MG63 (cell line): ENCODE measurements around the gene METTL26. TPM values are rescaled to one million over a fixed set of nuclear protein-coding genes. Genes with fewer than 3 reads are reported as not detected.
A peak's percentile ranks its signal among the peaks of the same experiment; 100 is the strongest.

Experiments
- DNase-seq: peaks from one replicate; pipeline ENCODE4 v3.0.0-alpha.2; 2020
- H3K27me3 ChIP-seq: fragments of 250-450 bp; sonication (Bioruptor Pico); 2 replicates; pipeline ENCODE4 v1.5.1; 2020; ENCODE audit warnings: mild to moderate bottlenecking, moderate library complexity
- H3K36me3 ChIP-seq: fragments of 250-450 bp; sonication (Bioruptor Pico); 2 replicates; pipeline ENCODE4 v1.5.1; 2020; ENCODE audit warnings: mild to moderate bottlenecking, moderate library complexity
- H3K4me3 ChIP-seq: fragments of 250-450 bp; sonication (Bioruptor Pico); 2 replicates; pipeline ENCODE4 v1.5.1; 2020; ENCODE audit warnings: mild to moderate bottlenecking, moderate library complexity
- H3K9me3 ChIP-seq: fragments of 250-450 bp; sonication (Bioruptor Pico); 2 replicates; pipeline ENCODE4 v1.5.1; 2020; ENCODE audit warnings: mild to moderate bottlenecking, moderate library complexity
- total RNA-seq: library from RNA; depleted of rRNA; stranded (reverse); fragments of >200 nt; shearing (Covaris generic); gene quantifications from 2 replicates; pipeline ENCODE4 v1.2.3, GENCODE V29; 2014; ENCODE audit warnings: low replicate concordance

The METTL26 gene
- total RNA-seq, 1 experiment from 2014 or later = 145 TPM

DNA sequence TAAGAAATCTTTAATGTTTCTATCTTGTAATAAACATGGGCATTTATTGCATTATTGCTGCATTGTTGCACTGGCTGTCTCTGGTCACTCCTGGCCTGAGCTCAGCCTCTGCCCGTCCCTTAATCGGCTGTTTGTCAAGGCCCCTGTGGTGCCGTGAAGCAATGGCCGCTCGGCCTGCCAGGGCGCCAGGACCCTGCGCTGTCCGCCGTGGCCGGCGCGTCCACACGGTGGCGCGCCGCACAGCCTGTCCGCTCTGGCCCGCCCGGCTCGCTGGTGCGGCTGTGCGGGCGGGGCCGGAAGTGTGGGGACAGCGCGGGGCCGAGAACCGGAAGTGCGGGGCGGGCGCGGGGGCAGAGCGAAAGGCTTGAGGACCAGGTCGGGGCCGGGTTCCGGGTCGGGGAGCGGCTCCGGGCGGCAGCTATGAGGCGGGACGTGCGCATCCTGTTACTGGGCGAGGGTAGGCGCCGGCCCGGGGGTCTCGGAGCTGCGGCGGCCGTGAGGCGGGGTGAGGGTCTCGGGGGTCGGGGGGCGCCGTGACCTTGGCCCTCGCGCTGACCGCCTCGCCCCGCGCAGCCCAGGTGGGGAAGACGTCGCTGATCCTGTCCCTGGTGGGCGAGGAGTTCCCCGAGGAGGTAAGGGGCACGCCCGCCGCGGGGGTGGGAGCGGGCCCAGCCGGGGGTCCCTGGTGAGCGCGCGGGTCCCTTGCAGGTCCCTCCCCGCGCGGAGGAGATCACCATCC, 31.8 kb upstream of the METTL26 start, which contains the start of gene RHOT2:
Gene RHOT2, plus strand, starts transcription at position 353 of the 739 bp plus-strand sequence. Its CDS starts 68 bp downstream, at position 421.
- peak; percentile 96 for DNase-seq
- H3K4me3 ChIP-seq = peak within 1 kb of the TSS; percentile 96
- H3K27me3 ChIP-seq = no peaks in the 10 kb centered on the region
- H3K36me3 ChIP-seq = peaks cover 55% of the 10 kb centered on the region
- H3K9me3 ChIP-seq = no peaks in the 10 kb centered on the region

DNA sequence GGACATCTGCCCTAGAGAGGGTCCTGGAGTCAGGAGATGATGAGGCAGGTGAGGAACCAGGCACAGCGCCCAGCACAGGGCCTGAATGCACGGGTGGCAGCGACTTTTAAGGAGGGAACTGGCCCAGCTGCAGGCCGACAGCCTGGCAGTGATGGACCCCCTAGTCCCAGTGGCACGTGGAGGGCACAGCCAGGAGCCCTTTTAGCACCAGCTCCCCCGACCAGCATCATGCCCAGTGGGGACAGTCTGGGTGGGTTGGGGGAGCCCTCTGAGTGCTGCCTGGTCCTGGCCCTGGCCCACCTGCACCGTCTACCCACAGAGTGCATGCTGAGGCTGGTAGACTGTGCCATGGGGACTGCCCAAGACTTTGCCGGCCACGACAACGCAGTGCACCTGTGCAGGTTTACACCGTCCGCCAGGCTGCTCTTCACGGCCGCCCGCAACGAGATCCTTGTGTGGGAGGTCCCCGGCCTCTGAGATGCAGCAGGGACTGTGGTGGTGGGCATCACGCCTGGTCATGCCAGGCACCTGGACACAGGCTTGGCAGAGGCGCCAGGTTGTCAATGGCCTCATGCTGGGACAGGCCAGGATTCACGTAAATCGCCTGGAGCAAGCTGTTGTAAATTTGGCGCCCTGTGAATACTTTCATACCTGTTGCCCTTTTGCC, 31.1 kb upstream of the METTL26 start:
- DNase-seq = no peak
- H3K9me3 ChIP-seq = no peaks in the 10 kb centered on the region
- H3K36me3 ChIP-seq = peaks cover 49% of the 10 kb centered on the region
- H3K4me3 ChIP-seq = peak overlapping the region; percentile 96
- no peaks in the 10 kb centered on the region for H3K27me3 ChIP-seq

DNA sequence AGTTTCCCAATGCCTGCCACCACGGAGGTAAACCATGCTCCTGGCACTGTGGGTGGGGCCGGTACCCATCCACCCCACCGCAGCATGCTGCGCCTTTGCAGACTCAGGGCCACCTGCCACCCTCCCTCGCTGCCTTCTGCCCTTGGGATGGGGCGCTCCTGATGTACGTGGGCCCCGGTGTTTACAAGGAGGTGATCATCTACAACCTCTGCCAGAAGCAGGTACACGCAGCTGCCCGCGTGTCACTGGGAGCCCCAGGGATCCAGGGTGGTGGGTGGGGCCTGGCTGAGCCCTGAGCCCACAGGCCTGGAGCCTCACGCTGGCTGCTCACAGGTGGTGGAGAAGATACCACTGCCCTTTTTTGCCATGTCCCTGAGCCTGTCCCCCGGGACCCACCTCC, 30.5 kb upstream of the METTL26 start:
- H3K36me3 ChIP-seq = peaks cover 51% of the 10 kb centered on the region
- H3K27me3 ChIP-seq = no peaks in the 10 kb centered on the region
- H3K4me3 ChIP-seq = no peak overlapping the region
- no peak for DNase-seq
- H3K9me3 ChIP-seq = no peaks in the 10 kb centered on the region

DNA sequence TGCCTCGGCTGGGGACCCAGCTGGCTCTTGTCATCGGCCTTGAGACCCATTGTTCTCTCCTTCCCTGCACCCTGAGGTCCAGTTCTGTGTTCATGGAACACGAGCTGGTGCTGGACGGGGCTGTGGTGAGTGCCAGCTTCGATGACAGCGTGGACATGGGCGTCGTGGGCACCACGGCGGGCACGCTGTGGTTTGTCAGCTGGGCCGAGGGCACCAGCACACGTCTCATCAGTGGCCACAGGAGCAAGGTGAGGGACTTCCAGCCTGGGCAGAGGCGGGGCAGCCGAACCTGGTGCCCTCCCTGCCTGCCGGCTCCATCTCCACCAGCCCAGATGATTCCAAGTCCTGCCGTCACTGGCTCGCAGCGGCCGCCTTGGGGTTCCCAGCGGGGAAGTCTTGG, 26.5 kb upstream of the METTL26 start:
- no peak for DNase-seq
- no peak overlapping the region for H3K4me3 ChIP-seq
- peaks cover 42% of the 10 kb centered on the region for H3K36me3 ChIP-seq
- no peaks in the 10 kb centered on the region for H3K9me3 ChIP-seq
- no peaks in the 10 kb centered on the region for H3K27me3 ChIP-seq

DNA sequence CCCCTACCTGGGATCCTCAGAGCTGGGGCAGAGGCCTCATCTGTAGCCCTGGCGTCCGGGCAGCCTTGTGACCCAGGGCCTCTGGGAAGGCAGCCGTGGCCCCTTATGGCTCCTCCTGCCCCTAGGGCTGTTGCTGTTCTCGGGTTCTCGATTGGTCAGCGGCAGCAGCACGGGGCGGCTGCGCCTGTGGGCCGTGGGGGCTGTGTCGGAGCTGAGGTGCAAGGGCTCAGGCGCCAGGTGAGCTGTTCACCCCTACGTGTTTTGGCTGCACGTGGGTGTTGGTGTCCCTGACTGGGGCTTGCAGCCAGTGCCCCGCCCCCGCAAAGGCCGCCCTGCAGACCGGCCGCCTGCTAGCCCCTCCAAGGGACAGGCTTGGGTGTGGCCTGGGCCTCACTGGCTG, 26.0 kb upstream of the METTL26 start:
- H3K36me3 ChIP-seq = peaks cover 37% of the 10 kb centered on the region
- no peak for DNase-seq
- H3K27me3 ChIP-seq = no peaks in the 10 kb centered on the region
- H3K9me3 ChIP-seq = no peaks in the 10 kb centered on the region
- no peak overlapping the region for H3K4me3 ChIP-seq

DNA sequence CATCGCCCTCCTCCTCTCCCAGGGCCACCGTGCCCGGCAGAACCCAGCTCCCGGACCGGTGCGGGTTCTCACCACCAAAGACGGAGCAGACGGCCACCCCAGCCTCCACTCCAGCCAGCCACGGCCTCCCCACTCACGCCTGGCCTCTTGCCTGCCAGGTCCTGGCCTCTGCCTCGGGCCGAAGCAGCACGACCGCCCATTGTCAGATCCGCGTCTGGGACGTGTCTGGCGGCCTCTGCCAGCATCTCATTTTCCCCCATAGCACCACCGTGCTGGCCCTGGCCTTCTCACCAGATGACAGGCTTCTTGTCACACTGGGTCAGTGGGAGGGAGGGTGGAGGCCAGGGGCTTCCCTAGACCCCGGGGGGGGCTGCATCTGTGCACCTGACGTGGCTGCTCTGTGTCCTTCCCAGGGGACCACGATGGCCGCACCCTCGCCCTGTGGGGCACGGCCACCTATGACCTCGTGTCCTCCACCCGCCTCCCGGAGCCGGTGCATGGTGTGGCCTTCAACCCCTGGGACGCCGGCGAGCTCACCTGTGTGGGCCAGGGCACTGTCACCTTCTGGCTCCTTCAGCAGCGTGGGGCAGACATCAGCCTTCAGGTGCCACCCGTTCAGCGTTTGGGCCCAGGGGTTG, 25.2 kb upstream of the METTL26 start:
- Histone ChIP-seq H3K36me3 (peaks cover 35% of the 10 kb centered on the region), H3K9me3 (no peaks in the 10 kb centered on the region), H3K27me3 (no peaks in the 10 kb centered on the region), H3K4me3 (no peak overlapping the region)
- no peak for DNase-seq

DNA sequence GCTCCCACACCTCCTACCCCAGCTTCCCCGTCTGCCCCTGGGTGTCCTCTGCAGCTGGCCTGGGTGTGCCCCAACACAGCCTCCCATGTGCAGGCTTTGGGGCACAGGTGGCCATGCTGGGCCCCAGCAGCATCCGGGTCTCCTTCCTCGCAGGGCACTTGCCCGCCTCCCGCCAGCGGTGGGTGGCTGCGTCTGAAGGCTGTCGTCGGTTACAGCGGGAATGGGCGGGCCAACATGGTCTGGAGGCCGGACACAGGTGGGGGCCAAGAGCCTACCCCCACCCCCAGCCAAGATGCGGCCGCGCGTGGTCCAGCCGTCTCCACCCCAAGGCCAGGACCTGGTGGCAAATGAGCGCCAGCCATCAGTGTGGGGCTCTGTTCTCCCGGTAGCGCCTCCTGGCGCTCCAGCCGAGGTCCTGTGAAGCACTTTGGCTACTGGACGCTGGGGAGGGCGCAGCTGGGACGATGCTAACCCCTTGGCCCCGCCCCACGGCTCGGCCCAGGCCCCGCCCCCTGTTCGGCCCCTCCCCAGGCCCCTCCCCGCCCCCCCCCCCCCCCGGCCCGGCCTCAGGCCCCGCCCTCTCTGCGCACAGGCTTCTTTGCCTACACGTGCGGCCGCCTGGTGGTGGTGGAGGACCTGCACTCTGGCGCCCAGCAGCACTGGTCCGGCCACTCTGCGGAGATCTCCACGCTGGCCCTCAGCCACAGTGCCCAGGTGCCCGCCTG, 24.5 kb upstream of the METTL26 start:
- no peaks in the 10 kb centered on the region for H3K27me3 ChIP-seq
- no peak overlapping the region for H3K4me3 ChIP-seq
- H3K36me3 ChIP-seq = peaks cover 40% of the 10 kb centered on the region
- H3K9me3 ChIP-seq = no peaks in the 10 kb centered on the region
- DNase-seq = no peak

DNA sequence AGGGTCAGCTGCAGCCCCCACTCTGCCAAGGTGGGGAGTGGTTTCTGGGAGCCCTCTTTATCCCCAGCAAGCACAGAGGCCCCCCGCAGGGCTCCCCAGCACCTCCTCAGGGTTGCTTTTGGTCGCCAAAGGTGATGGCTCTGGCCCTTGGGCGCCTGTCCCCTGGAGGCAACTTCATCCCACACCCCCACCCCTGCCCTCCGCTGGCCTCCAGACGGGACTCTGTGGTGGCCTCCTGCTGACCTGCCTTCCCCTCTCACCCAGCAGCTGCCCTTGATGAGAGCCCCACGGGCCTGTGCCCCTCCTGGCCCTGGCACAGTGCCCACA, 24.0 kb upstream of the METTL26 start:
- no peaks in the 10 kb centered on the region for H3K9me3 ChIP-seq
- H3K36me3 ChIP-seq = peaks cover 40% of the 10 kb centered on the region
- H3K4me3 ChIP-seq = no peak overlapping the region
- DNase-seq = no peak
- H3K27me3 ChIP-seq = no peaks in the 10 kb centered on the region

DNA sequence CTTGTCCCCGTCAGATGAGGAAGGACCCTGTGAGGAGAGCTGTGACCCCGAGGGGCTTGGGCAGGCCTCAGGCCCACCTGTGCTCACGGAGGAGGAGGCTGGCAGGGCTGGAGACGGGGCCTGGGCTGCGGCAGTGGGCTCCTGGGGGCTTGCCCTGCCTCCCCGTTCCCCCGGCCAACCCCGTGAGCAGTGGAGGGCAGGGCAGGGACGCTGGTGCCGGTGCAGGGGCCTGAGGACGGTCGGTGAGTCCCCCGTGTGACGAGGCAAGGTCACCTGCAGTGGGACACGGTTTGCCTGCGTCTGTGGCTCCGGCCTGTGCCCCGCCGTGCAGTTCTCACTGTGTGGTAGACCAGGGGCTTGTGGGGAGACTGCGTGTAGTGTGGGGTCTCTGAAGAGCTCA, 23.5 kb upstream of the METTL26 start:
- no peak for DNase-seq
- H3K9me3 ChIP-seq = no peaks in the 10 kb centered on the region
- H3K4me3 ChIP-seq = no peak overlapping the region
- H3K27me3 ChIP-seq = no peaks in the 10 kb centered on the region
- peaks cover 41% of the 10 kb centered on the region for H3K36me3 ChIP-seq

DNA sequence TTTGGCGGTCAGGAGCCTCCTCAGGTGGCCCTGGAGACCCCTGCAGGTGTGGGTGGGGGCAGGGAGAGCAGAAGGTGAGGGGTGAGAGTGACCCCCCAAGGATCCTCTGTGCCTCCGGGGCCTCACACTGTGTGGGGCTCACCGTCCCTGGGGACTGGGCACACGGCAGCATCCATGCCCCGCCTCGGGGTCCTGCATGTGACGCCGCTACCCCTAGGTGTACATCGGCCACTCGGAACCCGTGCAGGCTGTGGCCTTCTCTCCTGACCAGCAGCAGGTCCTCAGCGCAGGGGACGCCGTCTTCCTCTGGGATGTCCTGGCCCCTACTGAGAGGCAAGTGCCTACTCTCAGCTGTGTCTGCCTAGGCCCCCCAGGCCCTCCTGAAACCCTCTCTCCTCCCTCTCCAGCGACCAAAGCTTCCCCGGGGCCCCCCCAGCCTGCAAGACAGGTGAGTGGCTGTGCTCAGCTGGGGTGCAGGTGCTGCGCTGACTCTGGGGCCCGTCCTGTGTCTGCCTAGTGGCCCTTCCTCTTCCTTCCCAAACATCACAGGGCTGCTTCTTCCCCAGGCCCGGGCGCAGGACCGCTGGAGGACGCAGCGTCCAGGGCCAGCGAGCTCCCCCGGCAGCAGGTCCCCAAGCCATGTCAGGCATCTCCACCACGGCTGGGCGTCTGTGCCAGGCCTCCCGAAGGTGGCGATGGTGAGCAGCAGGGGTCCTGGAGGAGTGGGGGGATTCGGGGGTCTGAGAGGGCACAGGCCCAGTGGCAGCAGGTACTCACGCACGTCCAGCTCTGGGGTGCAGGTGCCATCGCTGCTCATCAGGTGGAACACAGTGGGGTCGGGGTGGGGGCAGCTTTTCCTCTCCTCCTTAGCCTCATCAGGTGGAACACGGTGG, 22.8 kb upstream of the METTL26 start:
- Histone ChIP-seq H3K4me3 (no peak overlapping the region), H3K27me3 (no peaks in the 10 kb centered on the region), H3K36me3 (peaks cover 42% of the 10 kb centered on the region), H3K9me3 (no peaks in the 10 kb centered on the region)
- DNase-seq = no peak

DNA sequence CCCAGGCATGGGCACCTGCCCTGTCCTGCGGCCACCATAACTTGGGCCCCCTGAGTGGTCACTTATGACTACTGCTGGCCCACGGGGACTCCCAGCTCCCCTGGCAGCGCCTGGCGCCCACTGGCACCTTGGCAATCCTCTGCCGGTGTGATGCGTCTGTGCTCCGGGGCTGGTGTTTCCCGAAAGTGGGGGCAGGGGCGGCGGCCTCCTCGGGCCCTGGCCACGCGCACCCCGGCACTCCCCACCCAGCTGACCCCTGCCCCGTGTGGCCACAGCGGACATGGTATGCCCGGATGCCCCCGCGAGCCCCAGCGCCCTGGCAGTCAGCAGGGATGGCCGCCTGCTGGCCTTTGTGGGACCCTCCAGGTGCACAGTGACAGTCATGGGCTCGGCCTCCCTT, 21.4 kb upstream of the METTL26 start:
- Histone ChIP-seq H3K9me3 (no peaks in the 10 kb centered on the region), H3K36me3 (peaks cover 56% of the 10 kb centered on the region), H3K27me3 (no peaks in the 10 kb centered on the region), H3K4me3 (no peak overlapping the region)
- DNase-seq = no peak

DNA sequence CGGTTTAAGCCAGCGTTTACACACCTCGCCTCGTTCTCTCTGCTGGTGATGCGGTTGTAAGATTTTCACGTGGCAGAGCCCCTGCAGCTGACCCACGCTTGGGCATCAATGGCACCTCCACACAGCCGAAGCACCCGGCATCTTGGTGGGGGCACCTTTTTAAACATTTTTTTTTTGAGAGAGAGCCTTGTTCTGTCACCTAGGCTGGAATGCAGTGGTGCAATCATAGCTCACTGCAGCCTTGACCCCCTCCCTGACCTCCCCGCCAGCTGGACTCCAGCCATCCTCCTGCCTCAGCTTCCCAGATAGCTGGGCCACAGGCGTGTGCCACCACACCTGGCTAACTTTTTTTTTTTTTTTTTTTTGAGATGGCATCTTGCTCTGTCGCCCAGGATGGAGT, 17.9 kb upstream of the METTL26 start:
- Histone ChIP-seq H3K4me3 (no peak overlapping the region), H3K36me3 (peaks cover 56% of the 10 kb centered on the region), H3K9me3 (no peaks in the 10 kb centered on the region), H3K27me3 (no peaks in the 10 kb centered on the region)
- no peak for DNase-seq

DNA sequence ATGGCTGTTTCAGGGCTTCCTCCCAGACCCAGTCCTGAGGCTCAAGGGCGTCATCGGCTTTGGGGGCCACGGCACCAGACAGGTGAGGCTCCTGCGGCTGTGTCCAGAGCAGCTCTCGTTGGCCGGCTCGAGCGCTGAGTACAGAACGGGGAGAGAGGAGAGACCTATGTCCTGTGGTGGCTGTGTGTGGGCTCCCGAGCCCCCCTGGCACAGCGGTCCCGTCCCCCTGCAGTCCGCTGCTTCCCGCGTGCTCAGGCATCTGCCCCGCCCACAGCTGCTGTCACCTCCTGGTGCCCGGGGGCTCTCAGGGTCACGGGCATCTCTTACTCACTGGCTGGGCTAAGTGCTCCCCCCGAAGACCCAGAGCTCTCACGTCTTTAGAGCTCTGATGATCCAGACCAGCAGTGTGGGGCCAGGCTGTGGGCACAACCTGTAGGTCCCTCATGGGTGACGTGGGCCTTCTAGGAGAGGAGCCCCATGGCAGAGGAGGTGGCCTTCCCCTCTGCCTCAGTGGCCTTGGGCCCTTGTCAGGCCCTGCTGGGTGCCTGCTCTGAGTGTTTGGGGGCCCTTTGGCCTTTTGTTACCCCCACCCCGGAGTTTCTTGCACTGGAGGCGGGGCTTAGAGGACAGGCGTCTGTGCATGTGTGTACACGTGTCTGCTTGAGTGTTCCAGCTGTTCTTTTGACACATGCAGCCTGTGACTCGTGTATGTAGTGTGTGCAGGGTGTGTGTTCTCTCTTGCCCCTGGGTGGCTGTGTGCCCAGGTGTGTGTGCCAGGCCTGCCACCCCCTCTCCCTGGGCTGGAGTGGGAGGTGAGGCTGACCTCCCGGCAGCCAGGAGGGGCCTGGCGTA, 16.6 kb upstream of the METTL26 start:
- DNase-seq = no peak
- H3K36me3 ChIP-seq = peaks cover 53% of the 10 kb centered on the region
- no peak overlapping the region for H3K4me3 ChIP-seq
- no peaks in the 10 kb centered on the region for H3K27me3 ChIP-seq
- H3K9me3 ChIP-seq = no peaks in the 10 kb centered on the region

DNA sequence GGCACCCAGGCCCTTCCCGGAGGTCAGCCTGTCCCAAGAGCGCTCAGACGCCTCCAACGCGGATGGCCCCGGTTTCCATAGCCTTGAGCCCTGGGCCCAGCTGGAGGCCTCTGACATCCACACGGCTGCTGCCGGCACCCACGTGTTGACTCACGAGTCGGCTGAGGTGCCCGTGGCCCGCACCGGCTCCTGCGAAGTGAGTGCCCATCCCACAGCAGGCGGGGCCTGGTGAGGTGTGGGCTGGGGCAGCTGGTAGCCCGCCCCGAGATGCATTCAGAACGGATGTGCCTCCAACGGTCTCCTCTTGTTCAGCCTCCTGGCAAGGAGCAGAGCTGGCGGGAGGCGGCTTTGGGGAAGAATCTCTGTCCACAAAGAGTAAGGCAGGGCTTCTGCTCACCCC, 15.7 kb upstream of the METTL26 start:
- Histone ChIP-seq H3K4me3 (no peak overlapping the region), H3K36me3 (peaks cover 58% of the 10 kb centered on the region), H3K27me3 (no peaks in the 10 kb centered on the region), H3K9me3 (no peaks in the 10 kb centered on the region)
- no peak for DNase-seq

DNA sequence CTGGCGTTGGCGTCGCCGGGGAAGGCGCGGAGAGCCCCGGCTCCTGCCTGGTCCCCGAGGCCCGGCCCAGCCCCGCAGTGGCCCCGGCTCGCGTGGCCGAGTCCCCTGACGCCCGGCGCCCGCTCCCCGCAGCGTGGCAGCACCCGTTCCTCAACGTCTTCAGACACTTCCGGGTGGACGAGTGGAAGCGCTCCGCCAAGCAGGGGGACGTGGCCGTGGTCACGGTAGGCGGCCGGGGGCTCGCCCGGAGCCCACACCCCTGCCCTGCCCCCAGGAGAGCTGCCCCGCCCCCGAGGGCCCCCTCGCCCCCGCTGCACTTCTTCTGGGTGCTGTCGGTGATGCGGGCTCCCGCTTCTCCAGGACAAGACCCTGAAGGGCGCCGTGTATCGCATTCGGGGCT, 13.5 kb upstream of the METTL26 start:
- peak; percentile 56 for DNase-seq
- H3K27me3 ChIP-seq = no peaks in the 10 kb centered on the region
- H3K9me3 ChIP-seq = no peaks in the 10 kb centered on the region
- H3K4me3 ChIP-seq = peak overlapping the region; percentile 66
- peaks cover 56% of the 10 kb centered on the region for H3K36me3 ChIP-seq
